Psoas muscle (tissue), 8 donors: ENCODE measurements around the gene PCSK4. TPM values are rescaled to one million over a fixed set of nuclear protein-coding genes. Genes with fewer than 3 reads are reported as not detected.
A peak's percentile ranks its signal among the peaks of the same experiment; 100 is the strongest.

ENCODE experiments used
- ATAC-seq, 4 donors: fragments of 200-7000 bp; cut with Tn5 transposase; one replicate each; pipeline ENCODE4 v1.9.1; 2020; ENCODE audit warnings: moderate library complexity in 3 of 4, mild to moderate bottlenecking in 2 of 4
- DNase-seq, 2 donors: peaks; one replicate each; pipeline ENCODE4 v3.0.0-alpha.2; 2020
- H3K27ac ChIP-seq: fragments of 200-600 bp; one replicate; pipeline ENCODE4 v1.8.0; 2022
- H3K27me3 ChIP-seq, 3 donors: fragments of 200-600 bp in 1 of 3; one replicate each; pipeline versions ENCODE4 v1.6.1 to v1.8.0; 2013 to 2022; ENCODE audit warnings: low read length in 2 of 3, mild to moderate bottlenecking in 2 of 3, moderate library complexity in 1 of 3; ENCODE audit not compliant: insufficient read depth in 3 of 3
- H3K36me3 ChIP-seq, 2 donors: fragments of 200-600 bp in 1 of 2; one replicate each; pipeline versions ENCODE4 v1.6.1 to v1.8.0; 2013 to 2022; ENCODE audit warnings: low read depth in 1 of 2, mild to moderate bottlenecking in 1 of 2, moderate library complexity in 1 of 2; ENCODE audit not compliant: insufficient read depth in 1 of 2
- H3K4me1 ChIP-seq: fragments of 200-600 bp; one replicate; pipeline ENCODE4 v1.8.0; 2022
- H3K4me3 ChIP-seq: fragments of 200-600 bp; one replicate; pipeline ENCODE4 v1.8.0; 2022; ENCODE audit warnings: mild to moderate bottlenecking
- H3K9me3 ChIP-seq: fragments of 200-600 bp; one replicate; pipeline ENCODE4 v1.8.0; 2022
- CTCF ChIP-seq: fragments of 200-600 bp; IDR thresholded peaks from one replicate; pipeline ENCODE4 v1.8.0; 2022; ENCODE audit warnings: antibody characterized with exemption
- WGBS, 3 donors: extraction: QIAGEN DNeasy Blood & Tissue Kit; methylation state at CpG; one replicate each; pipeline versions ENCODE4 v1.1.6 to v1.1.7; 2013; 5-methylcytosine and 5-hydroxymethylcytosine counted together
- intact Hi-C, 2 donors: fragments of 100-400 bp; cut with DNase I; formaldehyde crosslinking; loops; one replicate each; pipeline versions ENCODE4 v1.11.0 to v1.14.2; 2022
- polyA plus RNA-seq, 3 donors: library from polyadenylated mRNA; stranded (reverse); fragments of 200-250 nt; gene quantifications; one replicate each; pipeline ENCODE4 v1.2.3, GENCODE V29; 2013
- total RNA-seq, 4 donors: library from RNA; stranded (reverse); fragmentation: NEBNext Ultra II Directional in 2 of 4; extraction: Animal tissue kit (Norgen Biotek cat#: 25700) in 2 of 4; gene quantifications; one replicate each; pipeline versions ENCODE4 v1.2.1 to v1.2.4, GENCODE V29; 2021 to 2023
- donor health status: healthy with polysubstance abuse.
- donor health status: DM: no; HTN: no; CAD: no; lungs with moderate emphysema.
- donor health status: Bipolar disorder and iron deficiency.
- donor health status: healthy.
- donor health status: DM: yes; HTN: yes; CAD: no.
- donor health status: DM: no; HTN: no; CAD: no.
- donor health status: DM: no; HTN: no; CAD: no.
- donor health status: DM: yes; HTN: yes; CAD: no.

PCSK4 gene
- total and polyA plus RNA-seq, 7 donors: 0.57 to 1.5 (median 0.89) TPM

- Histone ChIP-seq H3K9me3 (no peaks in the 10 kb centered on the region), H3K36me3 (no peaks in the 10 kb centered on the region), H3K4me3 (no peak overlapping the region), H3K27me3 (peaks cover 0 to 95% (median 66%) of the 10 kb centered on the region in 3 donors), H3K4me1 (no peaks in the 10 kb centered on the region), H3K27ac (no peak overlapping the region)
- 24 to 36% (median 29%) methylated on average over 26 to 30 of the region's 30 CpGs for WGBS, 3 donors
- no peak for TF ChIP-seq CTCF
- intact Hi-C loops: no loop called here
- DNase-seq (peak in 1 of 2 donors; percentile 48), ATAC-seq (no peak)
Measured at GRCh38 chr19:1452802-1453524, 37.2 kb downstream of the PCSK4 start.

- intact Hi-C loops: no loop called here
- Histone ChIP-seq H3K27ac (no peak overlapping the region), H3K4me3 (no peak overlapping the region), H3K36me3 (no peaks in the 10 kb centered on the region), H3K9me3 (no peaks in the 10 kb centered on the region), H3K27me3 (peaks cover 0 to 95% (median 69%) of the 10 kb centered on the region in 3 donors), H3K4me1 (no peaks in the 10 kb centered on the region)
- WGBS, 3 donors: 8 to 14% (median 13%) methylated on average over 30 to 39 of the region's 39 CpGs
- DNase-seq (no peak), ATAC-seq (no peak)
- TF ChIP-seq CTCF: no peak
Measured at GRCh38 chr19:1451916-1452801, 38.0 kb downstream of the PCSK4 start.

DNA sequence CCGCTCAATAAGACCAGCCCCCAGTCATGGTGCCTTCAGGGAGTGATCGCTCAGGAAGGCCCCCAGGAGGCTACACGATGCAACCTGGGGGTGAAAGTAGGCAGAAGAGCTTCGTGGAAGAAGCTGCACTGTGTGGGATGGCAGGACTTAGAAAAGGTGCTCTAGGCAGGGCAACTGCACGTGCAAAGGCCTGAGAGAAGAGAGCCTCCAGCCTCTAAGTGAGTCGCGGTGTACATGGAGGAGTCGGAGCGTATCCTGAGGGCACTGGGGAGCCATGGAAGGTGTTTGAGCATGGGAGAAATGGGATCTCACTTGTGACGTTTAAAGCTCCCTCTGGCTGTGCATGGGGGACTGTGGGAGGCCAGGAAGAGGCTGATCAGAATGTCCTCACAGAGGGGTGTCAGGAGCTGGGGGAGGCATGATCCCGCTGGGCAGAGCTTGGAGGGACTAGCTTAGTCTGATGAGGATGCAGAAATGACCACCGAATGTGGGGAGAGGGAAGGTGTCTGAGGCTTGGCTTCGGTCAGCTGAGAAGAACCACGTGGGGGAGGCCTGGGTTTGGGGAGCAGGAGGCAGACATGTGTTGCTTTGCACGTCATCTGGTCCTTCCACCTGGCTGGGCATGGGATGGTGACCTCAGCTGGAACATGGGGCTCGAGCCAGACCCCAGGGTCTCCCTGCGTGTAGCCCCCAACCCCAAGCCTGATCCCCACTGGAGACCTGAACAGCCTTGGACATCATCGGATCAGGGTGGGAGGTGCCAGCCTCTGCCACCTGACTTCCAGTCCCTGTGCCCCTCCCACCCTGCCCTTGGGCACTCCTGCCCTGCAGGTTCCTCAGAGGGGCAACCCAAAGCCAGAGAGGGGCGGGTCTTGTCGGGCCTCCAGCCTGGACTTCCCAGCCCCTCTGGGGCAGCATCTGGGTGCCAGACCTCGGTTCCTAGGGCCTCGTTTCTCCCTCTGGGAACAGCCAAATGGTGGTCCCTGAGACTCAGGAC is 39.1 kb downstream of the PCSK4 start:
- intact Hi-C loops: no loop called here
- no peaks in the 10 kb centered on the region for H3K9me3 ChIP-seq
- no peak overlapping the region for H3K27ac ChIP-seq
- H3K27me3 ChIP-seq: peaks cover 0 to 95% (median 69%) of the 10 kb centered on the region in 3 donors
- WGBS, 3 donors: 49 to 56% (median 54%) methylated on average over 21 to 22 of the region's 22 CpGs
- ATAC-seq (no peak), DNase-seq (no peak)
- no peaks in the 10 kb centered on the region for H3K4me1 ChIP-seq
- TF ChIP-seq CTCF: no peak
- no peaks in the 10 kb centered on the region for H3K36me3 ChIP-seq
- no peak overlapping the region for H3K4me3 ChIP-seq
